OCI-LY3 (cell line): Measurements from ENCODE around the gene TUBGCP5.

Experiments
- CTCF ChIP-seq: fragments of 200-600, 300-600 bp; sonication (generic); IDR thresholded peaks from 2 replicates; pipeline ENCODE4 v1.5.1; 2014; ENCODE audit warnings: antibody characterized with exemption, low read length, low read depth
- EZH2phosphoT487 ChIP-seq: fragments of 200-600 bp; shearing (Covaris generic); IDR thresholded peaks from 2 replicates; pipeline ENCODE4 v1.6.1; 2018; ENCODE audit warnings: antibody characterized with exemption, mixed run types, low read depth

- TF ChIP-seq CTCF (no peak), EZH2phosphoT487 (no peak)
Observed at GRCh38 chr15:22950256-22950990, 88.9 kb downstream of the TUBGCP5 start.
